ENCODE measurements around the gene FBXO48. TPM values are rescaled to one million over a fixed set of nuclear protein-coding genes. Genes with fewer than 3 reads are reported as not detected.

The FBXO48 gene
- total and polyA plus RNA-seq, 2 of the 8 experiments (the other 6 are each of a cell fraction or from before 2014, with no cell fraction given) = 1.1 to 1.5 TPM

- no peak overlapping the region for H4K91ac ChIP-seq (replicated peaks; ENCODE audit: insufficient read length, low read length)
- no peaks in the 10 kb centered on the region for H3K79me1 ChIP-seq (ENCODE audit: low read depth, low read length)
- H4K5ac ChIP-seq (ENCODE audit: insufficient read length, low read depth, low read length) = no peak overlapping the region
- peak overlapping the region; percentile 0 to 45; a peak in 2 of 4 replicates for H3K4me2 ChIP-seq (ENCODE audit: insufficient read depth in 1 of 2, low read depth in 2 of 2, low read length in 2 of 2)
- H3K23me2 ChIP-seq (ENCODE audit: low read depth, low read length) = no peaks in the 10 kb centered on the region
- H3K4ac ChIP-seq (replicated peaks; ENCODE audit: insufficient read length, low read depth, low read length) = peak overlapping the region; percentile 23
- H3K56ac ChIP-seq (replicated peaks; ENCODE audit: insufficient read length, low read depth, low read length) = no peak overlapping the region
- no peak overlapping the region for H2BK15ac ChIP-seq (ENCODE audit: low read length)
- H2BK5ac ChIP-seq (ENCODE audit: low read depth, low read length) = peak overlapping the region; percentile 54; the same call in 1 of the 2 replicates
- H2AK5ac ChIP-seq (ENCODE audit: low read depth, low read length) = no peak overlapping the region
- ChIA-PET POLR2A (ENCODE audit: partially characterized antibody) (interaction anchor here (1.5 kb wide), 1 partner anchor 22 kb away, joined by 3 read pairs; no protein-coding TSS in a partner anchor), CTCF (ENCODE audit: partially characterized antibody) (interaction anchor here (0.7 to 7.7 kb wide), 4 partner anchors 22 to 60 kb away, joined by 3 to 51 read pairs (median 4); no protein-coding TSS in a partner anchor)
- FAIRE-seq (no peak), DNase-seq (ENCODE audit: low read depth in 1 of 2, low spot score in 2 of 2) (no peak)
- no peak overlapping the region for H3K23ac ChIP-seq (ENCODE audit: insufficient read length)
- peaks cover 6 to 12% (median 8%) of the 10 kb centered on the region in 4 experiments; a peak in 5 of 7 replicates for H3K4me1 ChIP-seq (replicated peaks in 1 of 4; ENCODE audit: control insufficient read depth in 3 of 4, insufficient read depth in 4 of 4, low read length in 3 of 4)
- H3K79me2 ChIP-seq (ENCODE audit: control insufficient read depth in 1 of 2, insufficient read depth in 2 of 2, low read length in 2 of 2) = no peaks in the 10 kb centered on the region
- no peak overlapping the region for H2BK120ac ChIP-seq (replicated peaks; ENCODE audit: low read depth, low read length)
- no peak overlapping the region for H2BK20ac ChIP-seq (ENCODE audit: low read length)
- peak overlapping the region; percentile 79 for H2AFZ ChIP-seq (ENCODE audit: low read length)
- no peak overlapping the region for H3K27ac ChIP-seq (ENCODE audit: low read depth, low read length)
- H4K8ac ChIP-seq (ENCODE audit: extremely low read depth, insufficient read depth, low read length) = 0 out of 2 replicates have a peak overlapping the region, but pooled peaks have one; percentile 71
- H3K9me3 ChIP-seq (ENCODE audit: insufficient read depth in 2 of 2, low read depth in 1 of 2, low read length in 1 of 2) = no peaks in the 10 kb centered on the region
- 83% methylated on average over 1 of the region's 1 CpG; no CpG with 5 or more reads in 1 of the 2 experiments for WGBS, 2 experiments (ENCODE audit: extremely low coverage in 1 of 2, insufficient coverage in 1 of 2, insufficient read length in 1 of 2, insufficient replicate concordance in 2 of 2, low coverage in 1 of 2, low lambda C conversion rate in 2 of 2, missing lambda C conversion rate in 1 of 2)
- no peak overlapping the region for H3K9ac ChIP-seq (replicated peaks in 1 of 4; ENCODE audit: extremely low read depth in 1 of 4, low read depth in 3 of 4, low read length in 3 of 4)
- no peak overlapping the region for H3K14ac ChIP-seq (ENCODE audit: insufficient read length)
- H3K27me3 ChIP-seq (replicated peaks in 1 of 4; ENCODE audit: control insufficient read depth in 3 of 4, extremely low read depth in 1 of 4, insufficient read depth in 3 of 4, low read length in 3 of 4) = no peaks in the 10 kb centered on the region; a peak in 1 of 7 replicates
- H2BK12ac ChIP-seq (ENCODE audit: low read depth, low read length) = 0 out of 2 replicates have a peak overlapping the region, but pooled peaks have one; percentile 28
- H3K18ac ChIP-seq (ENCODE audit: extremely low read depth, low read length) = no peak overlapping the region; the same call in 1 of the 2 replicates
- H3K36me3 ChIP-seq (ENCODE audit: control insufficient read depth in 2 of 4, insufficient read depth in 4 of 4, low read length in 3 of 4) = no peaks in the 10 kb centered on the region
- H4K20me1 ChIP-seq (replicated peaks in 1 of 2; ENCODE audit: control insufficient read depth in 1 of 2, insufficient read depth in 2 of 2, low read length in 2 of 2) = no peaks in the 10 kb centered on the region
- H3K4me3 ChIP-seq (ENCODE audit: extremely low read depth in 1 of 4, insufficient read depth in 2 of 4, low read depth in 3 of 4, low read length in 4 of 4) = no peak overlapping the region; a peak in 1 of 8 replicates
- TF ChIP-seq TEAD4 (IDR thresholded peaks at IDR 0.05; ENCODE audit: low read depth, low read length) (no peak), EGR1 (IDR thresholded peaks at IDR 0.05; ENCODE audit: borderline replicate concordance, low read depth, low read length) (no peak), MAFK (IDR thresholded peaks at IDR 0.05; ENCODE audit: low read depth, low read length) (no peak), SP2 (IDR thresholded peaks at IDR 0.05; ENCODE audit: low read length) (no peak), KDM5A (IDR thresholded peaks at IDR 0.05; ENCODE audit: low read length) (no peak), KDM4A (IDR thresholded peaks at IDR 0.05; ENCODE audit: low read depth, low read length, severe bottlenecking) (no peak), POLR2AphosphoS5 (IDR thresholded peaks at IDR 0.05; ENCODE audit: low read depth, low read length) (no peak)
Measured at GRCh38 chr2:68418419-68418818, 48.7 kb downstream of the FBXO48 start.
